Heart left ventricle (tissue), 16 donors: Measurements from ENCODE around the gene SYDE2. TPM values are rescaled to one million over a fixed set of nuclear protein-coding genes. Genes with fewer than 3 reads are reported as not detected.
A peak's percentile ranks its signal among the peaks of the same experiment; 100 is the strongest.
"Not testable (repeated sequence)": the region's sequence is repeated elsewhere in the genome, so short reads cannot be mapped to it uniquely, and the experiment has no call there.

ENCODE experiments used
- ATAC-seq, 4 donors: fragments of 200-7000 bp; cut with Tn5 transposase; one replicate each; pipeline ENCODE4 v1.9.1; 2020 to 2022; ENCODE audit warnings: moderate library complexity in 4 of 4, mild to moderate bottlenecking in 3 of 4, moderate number of reproducible peaks in 1 of 4
- DNase-seq, 5 donors: peaks; one replicate each; pipeline ENCODE4 v3.0.0-alpha.2; 2020
- H3K27ac ChIP-seq, 12 donors: fragments of 200-600 bp; sonication (generic) in 4 of 12; one replicate each; pipeline versions ENCODE4 v1.5.0 to v1.8.0; 2016 to 2022; ENCODE audit warnings: mild to moderate bottlenecking in 2 of 12
- H3K27me3 ChIP-seq, 9 donors: fragments of 200-600 bp; sonication (generic) in 2 of 9; one replicate each; pipeline versions ENCODE4 v1.5.1 to v1.8.0; 2016 to 2022; ENCODE audit warnings: mild to moderate bottlenecking in 3 of 9
- H3K36me3 ChIP-seq, 9 donors: fragments of 200-600 bp; sonication (generic) in 2 of 9; one replicate each; pipeline versions ENCODE4 v1.5.0 to v1.8.0; 2018 to 2022; ENCODE audit warnings: mild to moderate bottlenecking in 2 of 9
- H3K4me1 ChIP-seq, 12 donors: fragments of 200-600 bp; sonication (generic) in 4 of 12; one replicate each; pipeline versions ENCODE4 v1.5.0 to v1.8.0; 2016 to 2022; ENCODE audit warnings: mild to moderate bottlenecking in 3 of 12
- H3K4me3 ChIP-seq, 12 donors: fragments of 200-600 bp; sonication (generic) in 4 of 12; one replicate each; pipeline versions ENCODE4 v1.5.0 to v1.8.0; 2017 to 2022; ENCODE audit warnings: mild to moderate bottlenecking in 9 of 12, moderate library complexity in 4 of 12
- H3K9me3 ChIP-seq, 12 donors: fragments of 200-600 bp; sonication (generic) in 4 of 12; one replicate each; pipeline versions ENCODE4 v1.5.0 to v1.8.0; 2016 to 2022; ENCODE audit warnings: mild to moderate bottlenecking in 1 of 12
- POLR2A ChIP-seq, 2 donors: fragments of 450-650 bp; IDR thresholded peaks; one replicate each; pipeline ENCODE4 v1.6.1; 2017; ENCODE audit warnings: antibody characterized with exemption in 2 of 2, mild to moderate bottlenecking in 2 of 2, moderate library complexity in 2 of 2
- WGBS, 4 donors: extraction: QIAGEN DNeasy Blood & Tissue Kit in 2 of 4; methylation state at CpG; one replicate each; pipeline versions ENCODE4 v1.1.5 to v1.1.7; 2013 to 2018; 5-methylcytosine and 5-hydroxymethylcytosine counted together
- intact Hi-C, 10 donors: fragments of 100-400 bp; cut with DNase I; formaldehyde crosslinking; loops; one replicate each; pipeline versions ENCODE4 v1.11.1 to v1.14.2; 2022
- polyA plus RNA-seq, 2 donors: library from polyadenylated mRNA; stranded (reverse); fragments of 200-250 nt; gene quantifications; one replicate each; pipeline ENCODE4 v1.2.3, GENCODE V29; 2013
- total RNA-seq, 9 donors: library from RNA; depleted of rRNA in 2 of 9; stranded (reverse); fragments of >200 nt in 2 of 9; fragmentation: NEBNext Ultra II Directional in 3 of 9; extraction: Animal tissue kit (Norgen Biotek cat#: 25700) in 3 of 9; gene quantifications; one replicate each; pipeline versions ENCODE4 v1.1.0 to v1.2.4, GENCODE V29; 2016 to 2023
- TF ChIP-seq, protein P1 (sequence below), 12 donors: fragments of 200-600 bp; sonication (generic) in 4 of 12; IDR thresholded peaks; one replicate each; pipeline versions ENCODE4 v1.5.0 to v1.8.0; 2018 to 2022; ENCODE audit warnings: antibody characterized with exemption in 12 of 12, mild to moderate bottlenecking in 5 of 12
- donor health status: ischemic (EF 13 %, LVEDD 7.1; RV severe dilation, severe dysfunction).
- donor health status: healthy with polysubstance abuse.
- donor health status: DM: no; HTN: yes; CAD: no.
- donor health status: DM: no; HTN: no; CAD: no.
- donor health status: ischemic (EF 25% LVEDD 6.9; RV normal size, moderate dysfunction).
- donor health status: ischemic (EF 25% LVEDD 5.7; RV mildly dilated, moderate dysfunction).
- donor health status: healthy.
- donor health status: DM: yes; HTN: yes; CAD: no.
- donor health status: ischemic (EF 35%, LVEDD 5.7; RV mildly dilated, moderate dysfunction).
- donor health status: nonischemic (EF 11% LVEDD 7.7; RV severe dilation, severe dysfunction).
- donor health status: DM: yes; HTN: yes; CAD: no.
- donor health status: PGD.
- donor health status: ischemic (EF 29% LVEDD 5.4; RV normal size, mild dysfunction).
- donor health status: nonischemic (EF 23%, LVEDD 6.1; RV moderate dilation, normal function).

The SYDE2 gene
- total and polyA plus RNA-seq, 11 donors, result 2.4 to 25.8 (median 19.4) TPM

DNA sequence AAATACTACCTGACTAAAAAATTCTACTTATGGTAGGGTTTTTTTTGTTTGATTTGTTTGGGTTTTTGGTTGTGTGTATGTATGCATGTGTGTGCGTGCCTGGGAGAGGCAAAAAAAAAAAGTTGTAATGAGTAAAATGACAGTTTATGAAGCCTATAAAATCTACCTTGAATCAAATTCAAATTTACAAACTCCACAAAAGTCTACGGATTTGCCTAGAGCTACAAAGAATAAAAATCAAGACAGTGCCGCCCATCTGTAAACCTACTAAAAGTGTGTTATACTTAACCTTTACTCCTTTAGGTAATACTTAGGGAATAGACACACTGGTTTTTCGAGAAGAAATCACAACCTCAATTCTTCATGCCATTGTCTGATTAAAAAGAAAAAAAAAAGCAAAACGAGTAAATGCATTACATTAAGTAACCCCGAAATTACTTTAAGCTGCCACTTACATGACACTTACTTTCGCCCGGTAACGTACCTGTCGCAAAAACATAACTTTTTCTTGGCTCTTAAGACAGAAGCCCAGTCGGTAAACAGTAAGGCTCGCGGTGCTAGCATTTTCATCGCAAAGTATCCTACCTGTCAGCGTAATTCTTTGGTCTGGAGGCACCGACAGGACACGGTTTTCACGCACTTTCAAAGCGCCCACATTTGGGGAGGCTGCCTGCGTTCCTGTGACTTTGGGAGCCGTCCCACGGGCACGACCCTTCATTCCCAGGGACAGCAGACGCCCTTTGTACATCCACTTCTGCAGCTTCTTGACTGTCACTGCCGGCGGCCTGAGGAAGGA is 951 bp downstream of the SYDE2 start:
- Histone ChIP-seq H3K4me1 (peaks cover 0 to 18% (median 4%) of the 10 kb centered on the region in 12 donors), H3K9me3 (no peaks in the 10 kb centered on the region), H3K36me3 (no peaks in the 10 kb centered on the region), H3K27ac (peak overlapping the region in 11 of 12 donors; percentile 77 to 99 (median 96)), H3K4me3 (peak overlapping the region; percentile 59 to 85 (median 73)), H3K27me3 (peaks cover 0 to 53% (median 8%) of the 10 kb centered on the region in 9 donors)
- intact Hi-C loops, result loop anchor here in 6 of 10 donors (2.0 to 10.0 kb wide), 8 partner anchors 25 to 68 kb away; partner anchors contain the start of gene C1orf52 (in 1 of the 6)
- ATAC-seq, result peak in 1 of 4 donors; percentile 10
- WGBS, 4 donors, result 10 to 18% (median 11%) methylated on average over 24 to 26 of the region's 26 CpGs
- DNase-seq, result no peak
- TF ChIP-seq, protein P1, sequence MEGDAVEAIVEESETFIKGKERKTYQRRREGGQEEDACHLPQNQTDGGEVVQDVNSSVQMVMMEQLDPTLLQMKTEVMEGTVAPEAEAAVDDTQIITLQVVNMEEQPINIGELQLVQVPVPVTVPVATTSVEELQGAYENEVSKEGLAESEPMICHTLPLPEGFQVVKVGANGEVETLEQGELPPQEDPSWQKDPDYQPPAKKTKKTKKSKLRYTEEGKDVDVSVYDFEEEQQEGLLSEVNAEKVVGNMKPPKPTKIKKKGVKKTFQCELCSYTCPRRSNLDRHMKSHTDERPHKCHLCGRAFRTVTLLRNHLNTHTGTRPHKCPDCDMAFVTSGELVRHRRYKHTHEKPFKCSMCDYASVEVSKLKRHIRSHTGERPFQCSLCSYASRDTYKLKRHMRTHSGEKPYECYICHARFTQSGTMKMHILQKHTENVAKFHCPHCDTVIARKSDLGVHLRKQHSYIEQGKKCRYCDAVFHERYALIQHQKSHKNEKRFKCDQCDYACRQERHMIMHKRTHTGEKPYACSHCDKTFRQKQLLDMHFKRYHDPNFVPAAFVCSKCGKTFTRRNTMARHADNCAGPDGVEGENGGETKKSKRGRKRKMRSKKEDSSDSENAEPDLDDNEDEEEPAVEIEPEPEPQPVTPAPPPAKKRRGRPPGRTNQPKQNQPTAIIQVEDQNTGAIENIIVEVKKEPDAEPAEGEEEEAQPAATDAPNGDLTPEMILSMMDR (IDR thresholded peaks at IDR 0.05), result no peak
- TF ChIP-seq POLR2A (IDR thresholded peaks at IDR 0.05), result no peak

DNA sequence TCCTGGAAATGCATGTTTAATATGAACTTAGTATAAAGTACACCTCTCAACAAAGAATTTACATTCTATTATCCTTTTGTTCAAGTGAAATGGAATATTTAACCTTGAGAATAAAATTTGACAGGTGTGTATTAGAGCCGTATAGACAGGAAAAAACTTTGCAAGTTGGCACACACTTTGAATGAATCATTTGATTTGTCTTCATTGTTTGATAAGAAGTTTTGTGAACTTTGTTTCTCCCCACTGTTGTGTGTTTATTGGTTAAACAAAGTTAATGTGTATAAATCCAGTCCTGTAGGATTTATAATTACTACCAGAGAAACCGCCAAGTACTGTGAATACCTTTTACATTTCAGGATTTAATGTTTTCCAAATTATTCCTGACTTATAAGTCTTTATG is 2.0 kb downstream of the SYDE2 start:
- H3K27me3 ChIP-seq, result peaks cover 0 to 49% (median 8%) of the 10 kb centered on the region in 9 donors
- TF ChIP-seq, protein P1 (IDR thresholded peaks at IDR 0.05), result no peak
- no peak for TF ChIP-seq POLR2A (IDR thresholded peaks at IDR 0.05)
- no peaks in the 10 kb centered on the region for H3K9me3 ChIP-seq
- no peaks in the 10 kb centered on the region for H3K36me3 ChIP-seq
- DNase-seq, result no peak
- H3K4me1 ChIP-seq, result peaks cover 0 to 18% (median 4%) of the 10 kb centered on the region in 12 donors
- no peak for ATAC-seq
- peak overlapping the region in 4 of 12 donors; percentile 12 to 98 (median 44) for H3K27ac ChIP-seq
- peak overlapping the region in 10 of 12 donors; percentile 59 to 85 (median 73) for H3K4me3 ChIP-seq
- WGBS, 4 donors, result 31 to 39% (median 35%) methylated on average over 2 of the region's 2 CpGs
- intact Hi-C loops, result loop anchor here in 2 of 10 donors (2.0 to 10.0 kb wide), 2 partner anchors 54 to 58 kb away; no protein-coding TSS in a partner anchor

DNA sequence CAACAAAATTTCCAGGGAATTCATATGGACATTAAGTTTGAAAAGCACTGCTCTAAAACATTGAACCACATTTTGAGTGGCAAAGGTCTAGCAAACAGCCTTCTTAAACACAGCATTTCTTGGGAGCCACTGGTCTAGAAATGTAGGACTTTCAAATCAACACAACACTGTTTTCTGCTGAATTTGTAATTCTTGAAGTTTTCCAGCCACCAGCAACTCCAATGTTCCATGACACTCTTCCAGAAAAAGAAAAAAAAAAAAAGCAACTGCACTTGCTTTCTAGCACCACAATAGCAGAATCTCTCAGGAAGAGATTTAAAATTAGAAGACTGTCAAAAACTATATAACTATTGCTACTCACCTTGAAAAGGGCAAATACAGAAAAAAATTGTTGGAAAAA is 4.5 kb downstream of the SYDE2 start:
- TF ChIP-seq, protein P1 (IDR thresholded peaks at IDR 0.05), result no peak
- TF ChIP-seq POLR2A (IDR thresholded peaks at IDR 0.05), result no peak

DNA sequence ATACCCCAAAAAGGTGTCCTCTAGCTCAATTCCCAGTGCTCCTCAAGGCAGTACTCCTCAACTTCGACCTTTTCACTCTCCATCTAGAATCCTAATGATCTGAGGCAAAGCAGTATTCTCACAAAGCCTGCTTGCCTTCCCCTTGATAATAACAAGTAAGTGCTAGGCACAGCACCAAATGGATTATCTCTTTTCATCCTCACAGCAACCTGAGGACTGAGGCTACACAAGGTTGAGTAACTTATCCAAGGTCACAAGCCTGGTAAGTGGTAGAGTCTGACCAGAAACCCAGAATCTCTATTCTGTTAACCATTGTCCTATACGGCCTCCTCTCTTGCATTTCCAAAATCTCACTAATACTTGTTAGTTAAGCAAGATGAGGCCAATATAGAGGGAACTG is 5.1 kb downstream of the SYDE2 start:
- 31 to 45% (median 35%) methylated on average over 2 of the region's 2 CpGs for WGBS, 4 donors
- no peaks in the 10 kb centered on the region for H3K36me3 ChIP-seq
- ATAC-seq (peak in 3 of 4 donors; percentile 21 to 36 (median 30)), DNase-seq (no peak)
- intact Hi-C loops, result loop anchor here in 1 of 10 donors (10.0 kb wide), 1 partner anchor 51 kb away; no protein-coding TSS in a partner anchor
- peaks cover 0 to 17% (median 0%) of the 10 kb centered on the region in 9 donors for H3K27me3 ChIP-seq
- peak overlapping the region in 9 of 12 donors; percentile 5 to 62 (median 24) for H3K27ac ChIP-seq
- TF ChIP-seq, protein P1 (IDR thresholded peaks at IDR 0.05), result no peak
- no peak for TF ChIP-seq POLR2A (IDR thresholded peaks at IDR 0.05)
- H3K4me1 ChIP-seq, result peaks cover 0 to 8% (median 1%) of the 10 kb centered on the region in 12 donors
- peak overlapping the region in 1 of 12 donors; percentile 6 for H3K4me3 ChIP-seq
- H3K9me3 ChIP-seq, result no peaks in the 10 kb centered on the region

More for the DNA sequence above, 4.5 kb downstream of the SYDE2 start:
- peaks cover 0 to 24% (median 0%) of the 10 kb centered on the region in 9 donors for H3K27me3 ChIP-seq
- H3K36me3 ChIP-seq, result no peaks in the 10 kb centered on the region
- DNase-seq (no peak), ATAC-seq (no peak)
- peak overlapping the region in 8 of 12 donors; percentile 5 to 62 (median 25) for H3K27ac ChIP-seq
- no peaks in the 10 kb centered on the region for H3K9me3 ChIP-seq
- H3K4me3 ChIP-seq, result peak overlapping the region in 2 of 12 donors; percentile 6 to 13
- H3K4me1 ChIP-seq, result peaks cover 0 to 8% (median 1%) of the 10 kb centered on the region in 12 donors
- intact Hi-C loops, result loop anchor here in 1 of 10 donors (10.0 kb wide), 1 partner anchor 52 kb away; no protein-coding TSS in a partner anchor

DNA sequence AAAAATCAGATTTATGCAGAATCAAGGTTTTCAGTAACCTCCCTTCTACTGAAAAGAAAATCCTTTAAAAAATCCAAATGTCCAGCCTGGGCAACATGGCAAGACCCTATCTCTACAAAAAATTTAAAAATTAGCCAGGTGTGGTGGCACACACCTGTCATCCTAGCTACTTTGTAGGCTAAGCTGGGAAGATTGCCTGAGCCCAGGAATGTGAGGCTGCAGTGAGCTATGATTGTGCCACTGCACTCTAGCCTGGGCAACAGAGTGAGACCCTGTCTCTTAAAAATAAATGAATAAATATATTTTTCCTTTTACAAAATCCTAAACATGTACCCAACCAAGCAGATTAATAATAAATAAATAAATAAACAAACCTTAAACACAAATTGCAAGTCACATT is 8.7 kb downstream of the SYDE2 start:
- not testable (repeated sequence) for H3K4me1 ChIP-seq, H3K9me3 ChIP-seq, H3K27me3 ChIP-seq, ATAC-seq, H3K27ac ChIP-seq, H3K4me3 ChIP-seq, DNase-seq
- intact Hi-C loops, result loop anchor here in 1 of 10 donors (10.0 kb wide), 1 partner anchor 47 kb away; no protein-coding TSS in a partner anchor
- peaks cover 0 to 17% (median 2%) of the 10 kb centered on the region in 9 donors for H3K36me3 ChIP-seq
